SIG-M5 treated with dmso at 0.1 percent for 504 hours (cell line): Measurements from ENCODE around the gene IMPG1.
"Not testable (repeated sequence)": the region's sequence is repeated elsewhere in the genome, so short reads cannot be mapped to it uniquely, and the experiment has no call there.

Experiments used
- DNase-seq: peaks from one replicate; lab custom pipeline; 2025; ENCODE audit not compliant: unreplicated experiment; lab: John Stamatoyannopoulos, UW

IMPG1 gene

DNA sequence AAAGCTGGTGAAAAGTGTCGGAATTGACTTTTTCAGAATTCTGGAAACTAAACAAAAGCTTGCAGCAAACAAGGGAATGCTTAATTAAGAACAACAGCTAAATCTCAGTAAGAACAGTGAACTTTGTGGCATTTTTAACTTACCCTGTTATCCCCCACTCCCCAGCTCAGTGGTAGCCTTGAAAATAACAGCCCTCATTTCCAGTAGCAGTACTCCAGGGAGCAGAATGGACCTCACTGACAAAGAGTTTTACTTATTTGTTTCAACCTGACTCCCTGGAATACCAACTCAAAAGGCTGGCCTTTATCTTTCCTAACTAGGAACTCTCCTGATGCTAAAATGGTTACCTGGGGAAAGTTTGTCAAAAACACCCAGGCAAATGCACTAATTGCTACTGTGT is 108.9 kb downstream of the IMPG1 start:
- no peak for DNase-seq

DNA sequence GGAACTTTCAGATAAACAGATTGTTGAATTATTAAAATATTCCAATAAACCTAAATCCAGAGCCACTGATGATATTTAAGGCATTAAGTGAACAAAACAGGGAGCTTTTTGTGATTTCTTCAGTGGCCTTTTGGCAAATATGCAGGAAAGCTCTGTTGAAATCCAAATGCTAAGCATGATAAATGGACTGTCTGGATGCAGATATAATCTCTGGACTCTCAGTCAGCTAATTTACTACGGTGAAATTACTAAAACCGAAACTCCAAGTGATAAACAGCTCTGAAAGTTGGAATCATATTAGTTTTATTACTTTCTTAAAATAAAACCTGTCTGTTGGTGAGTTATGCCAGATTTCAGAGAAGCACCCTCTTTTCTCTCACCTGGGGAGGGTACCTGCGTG is 120.3 kb downstream of the IMPG1 start:
- no peak for DNase-seq

DNA sequence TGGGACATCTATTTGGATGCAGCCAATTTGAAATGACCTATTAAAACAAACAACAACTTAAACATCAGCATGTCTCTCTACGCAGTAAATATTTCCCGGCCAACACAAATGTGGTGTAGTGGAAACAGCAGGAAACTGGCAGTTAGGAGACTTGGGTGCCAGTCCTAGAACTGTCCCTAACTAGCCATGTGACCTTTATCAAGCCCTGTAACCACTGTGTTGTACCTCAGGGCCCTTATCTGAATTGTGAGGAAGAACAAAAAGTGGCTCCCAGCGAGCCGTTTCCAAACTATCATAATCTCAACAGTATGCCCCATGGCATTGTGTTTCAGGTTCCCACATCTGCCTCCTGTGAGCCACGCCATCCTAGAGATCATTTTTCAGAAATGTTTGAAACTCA is 124.5 kb downstream of the IMPG1 start:
- DNase-seq: no peak

DNA sequence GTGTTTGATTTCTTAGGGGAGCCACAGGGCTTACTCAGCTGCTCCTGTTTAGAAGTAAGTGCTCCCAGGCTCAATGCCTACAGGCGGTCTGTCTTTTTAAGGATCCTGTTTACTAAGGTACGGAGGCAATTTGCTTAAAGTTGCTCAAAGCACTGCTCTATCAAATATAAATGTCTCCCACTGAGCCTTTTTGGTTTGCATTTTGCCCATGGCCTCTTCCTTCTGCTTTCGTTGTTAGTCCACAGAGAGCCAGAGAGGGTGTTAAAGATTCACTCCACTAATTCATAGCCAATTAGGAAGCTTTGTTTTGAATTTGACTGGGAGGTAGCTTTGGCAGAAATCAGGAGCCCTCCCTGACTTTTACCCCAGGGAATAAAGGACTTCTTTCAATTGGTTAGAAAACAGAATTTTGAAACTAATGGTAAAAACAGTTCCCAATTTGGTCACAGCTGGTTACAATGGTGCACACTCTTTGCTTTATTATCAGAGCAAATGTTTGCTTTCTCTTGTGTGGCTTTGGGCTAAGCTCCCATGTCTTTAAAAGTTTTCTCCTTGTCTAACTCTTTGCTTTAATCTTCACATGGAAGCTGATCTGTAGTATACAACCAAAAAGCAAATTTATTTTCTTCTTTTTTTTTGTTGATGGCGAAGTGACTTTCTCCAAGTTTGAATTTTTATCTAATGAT is 126.2 kb downstream of the IMPG1 start:
- no peak for DNase-seq

DNA sequence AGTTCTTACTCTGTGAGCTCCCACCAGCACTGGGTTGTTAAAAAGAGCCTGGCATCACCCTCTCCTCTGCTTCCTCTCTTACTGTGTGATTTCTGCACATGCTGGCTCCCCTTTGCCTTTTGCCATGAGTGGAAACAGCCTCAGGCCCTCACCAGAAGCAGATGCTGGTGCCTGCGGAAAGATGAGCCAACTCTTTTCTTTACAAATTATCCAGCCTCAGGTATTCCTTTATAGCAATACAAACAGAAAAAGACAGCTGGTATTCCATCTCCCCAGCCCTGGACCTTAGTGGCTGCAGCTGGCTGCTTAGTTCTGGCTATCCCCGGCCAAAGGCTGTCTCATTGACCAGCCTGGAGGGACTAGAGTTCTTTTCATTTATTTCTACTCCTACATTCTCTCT is 129.1 kb downstream of the IMPG1 start:
- DNase-seq: no peak

DNA sequence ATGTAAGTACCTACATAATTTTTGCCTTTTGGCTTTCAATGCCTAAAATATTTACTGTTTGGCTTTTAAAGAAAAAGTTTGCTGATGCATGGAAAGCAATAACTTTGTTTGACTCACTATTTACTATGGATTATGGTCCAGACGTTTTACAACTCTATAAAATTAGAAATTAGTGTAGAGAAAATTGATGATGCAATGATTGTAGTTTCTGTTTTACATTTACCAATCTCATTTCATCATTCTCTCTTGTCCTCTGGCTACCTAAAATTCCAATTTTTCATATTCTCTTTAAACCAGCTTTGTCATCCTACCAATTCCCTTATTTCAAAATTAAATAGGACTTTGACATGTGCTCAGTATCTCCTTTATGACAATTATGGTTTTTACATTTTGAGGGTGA is 131.0 kb downstream of the IMPG1 start:
- DNase-seq: no peak

DNA sequence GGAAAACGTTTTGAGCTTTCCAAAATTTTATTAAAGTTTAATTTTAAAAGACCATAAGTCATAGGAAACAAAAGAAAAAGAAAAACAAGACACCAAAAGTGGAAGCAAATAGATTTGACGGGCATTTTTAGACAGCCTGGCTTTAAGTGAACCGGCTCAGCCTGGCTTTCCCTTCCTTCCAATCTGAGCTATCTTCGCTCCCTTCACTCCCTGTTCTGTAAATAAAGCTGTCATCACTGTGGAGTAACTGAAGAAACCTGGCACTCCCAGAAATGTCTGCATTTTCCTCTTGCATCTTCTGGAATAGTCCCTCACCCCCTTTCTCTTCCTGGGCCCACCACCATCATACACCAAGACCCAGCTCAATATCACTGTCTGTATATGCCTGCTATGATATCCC is 131.9 kb downstream of the IMPG1 start:
- DNase-seq: no peak

DNA sequence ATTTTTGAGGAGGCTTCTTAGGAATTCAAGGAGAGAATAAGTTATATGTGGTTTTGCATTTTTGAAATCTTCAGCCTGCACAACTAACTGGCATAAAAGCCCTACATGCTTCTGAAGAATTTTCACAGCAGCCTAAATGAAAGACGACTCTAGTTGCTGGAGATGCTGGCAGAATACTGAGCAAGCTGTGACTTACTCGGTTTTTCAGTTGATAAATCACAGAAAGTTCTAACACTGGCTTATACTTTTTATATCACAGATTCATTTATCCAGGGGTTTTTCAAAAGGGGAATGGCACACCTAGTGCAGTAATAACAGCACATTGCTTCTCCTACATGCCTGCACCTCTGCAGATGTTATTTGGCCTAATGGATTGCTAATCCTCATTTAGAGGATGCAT is 134.6 kb downstream of the IMPG1 start:
- no peak for DNase-seq

DNA sequence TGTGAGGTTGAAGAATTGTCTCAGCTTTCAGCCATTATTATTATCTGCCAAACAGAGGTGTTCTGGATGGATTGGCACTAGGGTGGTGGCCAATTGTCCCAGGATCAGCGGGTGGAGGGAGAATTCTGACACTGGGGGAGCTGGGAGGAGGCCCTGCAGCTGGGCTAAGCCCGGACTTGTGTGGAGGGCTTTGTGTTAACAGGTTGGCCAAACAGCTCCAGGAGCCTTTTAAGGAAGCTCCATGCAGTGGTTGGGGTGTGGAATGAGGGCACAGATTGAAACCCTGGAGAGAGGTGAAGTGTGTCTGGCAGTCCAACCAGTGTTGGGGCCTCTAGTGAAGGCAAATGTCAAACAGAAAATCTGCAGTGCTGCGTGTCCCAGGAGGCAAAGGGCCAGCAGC is 135.8 kb downstream of the IMPG1 start:
- no peak for DNase-seq

DNA sequence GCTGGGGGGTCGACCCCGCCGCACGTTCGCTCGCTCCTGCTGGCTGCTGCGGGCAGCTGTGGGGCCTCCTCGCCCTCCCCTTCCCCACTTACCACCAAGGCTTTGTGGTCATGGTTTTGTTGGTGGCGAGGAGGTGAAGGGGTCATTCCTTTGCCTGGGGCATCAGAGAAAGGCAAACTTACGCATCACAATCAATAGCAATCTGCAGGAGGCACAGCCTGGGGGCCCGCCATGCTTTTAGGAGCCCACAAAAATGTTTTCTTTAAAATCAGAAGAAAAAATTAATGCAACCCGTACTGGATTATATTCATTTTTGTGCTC is 137.0 kb downstream of the IMPG1 start:
- DNase-seq: no peak

DNA sequence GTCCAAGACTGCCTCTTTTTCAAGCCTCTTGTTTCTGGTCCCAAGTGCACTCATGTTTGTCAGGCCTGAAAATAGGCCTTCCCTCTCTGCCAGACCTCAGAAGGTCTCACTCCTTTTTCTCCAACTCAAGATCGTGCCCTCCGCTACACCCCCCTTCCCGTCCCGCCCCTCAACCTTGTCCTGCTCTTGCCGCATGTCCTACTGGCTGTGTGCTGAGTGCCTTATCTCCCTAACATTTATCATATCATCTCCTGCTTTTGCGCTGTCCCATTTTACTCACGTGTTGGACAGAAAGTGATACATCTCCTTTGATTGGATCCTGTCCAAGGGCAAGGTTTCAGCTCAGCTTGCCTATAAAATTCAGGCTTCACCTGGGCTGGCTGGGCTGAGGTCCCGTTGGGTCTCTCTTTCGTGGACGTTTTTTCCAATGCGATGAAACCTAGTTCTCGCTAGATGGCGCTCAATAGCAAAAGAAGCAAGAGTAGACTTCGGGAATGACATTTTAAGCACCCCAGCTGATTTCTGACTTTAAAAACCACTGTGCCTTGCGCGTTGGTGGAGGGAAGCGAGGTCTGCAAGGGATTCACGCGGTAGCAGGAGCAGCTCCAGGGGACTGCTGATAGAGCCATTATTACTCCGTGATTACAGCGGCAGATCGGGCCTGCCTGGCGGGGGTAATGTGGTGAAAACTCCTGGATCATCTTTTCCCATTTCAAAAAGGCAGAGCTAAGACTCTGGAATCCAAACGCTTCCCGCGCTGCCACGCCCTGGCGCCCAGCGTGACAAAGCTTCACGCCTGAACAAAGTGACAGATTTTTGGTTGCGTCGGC is 137.6 kb downstream of the IMPG1 start:
- peak; percentile 78 for DNase-seq

DNA sequence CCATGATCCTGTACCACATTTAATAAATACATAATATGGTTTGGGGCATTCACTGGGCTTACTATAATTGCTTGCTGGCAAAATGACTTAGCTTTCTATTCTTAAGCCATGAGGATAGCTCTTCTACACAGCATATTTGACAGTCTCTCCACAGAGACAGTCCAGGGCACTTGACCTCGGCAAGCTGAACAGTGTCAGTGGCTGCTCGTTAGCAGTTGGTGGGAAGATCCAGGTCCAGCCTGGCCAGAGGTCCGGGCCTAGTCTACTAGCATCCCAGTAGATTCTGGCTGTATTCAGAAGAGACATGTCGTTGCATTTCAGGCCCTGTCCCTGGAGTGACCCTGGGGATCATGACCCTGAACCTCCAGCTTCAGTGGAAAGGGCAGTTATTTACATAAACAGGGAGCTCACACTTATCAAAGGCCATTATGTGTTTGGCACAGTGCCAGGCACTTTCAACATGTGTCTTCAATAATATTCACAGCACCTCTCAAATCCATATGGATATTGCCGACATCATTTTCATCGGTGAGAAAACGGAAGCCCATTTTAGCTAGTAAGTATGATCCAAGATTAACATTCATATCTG is 139.0 kb downstream of the IMPG1 start:
- DNase-seq: no peak

DNA sequence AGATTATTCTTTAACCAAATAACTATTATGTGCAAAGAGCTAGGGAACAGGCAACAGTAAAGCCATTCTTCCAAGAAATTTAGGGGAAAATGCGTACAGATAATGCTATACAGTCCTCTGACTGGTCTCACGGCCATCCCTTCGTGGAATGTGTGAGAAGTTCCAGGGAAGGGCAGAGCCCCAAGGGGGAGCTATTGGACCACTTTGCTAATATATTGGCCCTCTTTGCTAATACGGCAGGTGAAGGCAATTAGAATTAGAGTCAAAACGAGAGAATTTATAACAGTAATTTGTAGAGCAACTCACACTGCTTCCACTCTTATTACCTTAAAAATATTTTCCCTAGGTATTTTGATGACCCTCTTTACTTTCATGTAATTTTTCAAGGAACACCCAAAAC is 140.4 kb downstream of the IMPG1 start:
- DNase-seq: peak; percentile 1

DNA sequence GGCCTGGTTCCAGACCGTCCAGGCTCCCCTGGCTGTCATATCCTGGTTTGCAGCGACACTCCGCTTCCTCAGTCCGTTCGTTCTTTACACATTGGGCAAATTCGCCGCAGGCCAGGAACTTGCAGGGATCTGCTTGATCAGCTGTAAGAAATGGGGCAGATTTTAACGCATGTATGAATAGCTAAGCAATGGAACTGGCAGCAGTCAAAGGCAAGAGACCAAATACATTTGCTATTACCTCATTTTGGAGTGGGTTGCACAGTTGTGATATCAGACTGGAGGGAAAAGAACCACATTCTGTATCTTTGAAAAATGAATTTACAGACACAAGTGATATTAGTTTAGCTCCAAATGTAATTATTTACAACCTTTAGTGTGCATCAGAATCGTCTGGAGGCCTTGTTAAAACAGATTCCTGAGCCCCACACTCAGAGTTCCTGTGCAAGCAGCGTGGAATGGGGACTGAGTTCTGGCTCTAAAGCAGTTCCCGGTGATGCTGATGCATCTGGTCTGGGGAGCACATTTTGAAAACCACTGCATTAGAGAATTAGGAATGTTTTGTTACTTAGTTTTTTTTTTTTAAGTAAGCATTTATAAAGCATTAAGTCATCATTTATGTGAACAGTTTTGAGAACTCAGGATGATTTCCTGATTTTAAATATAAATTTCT is 141.3 kb downstream of the IMPG1 start:
- DNase-seq: no peak

DNA sequence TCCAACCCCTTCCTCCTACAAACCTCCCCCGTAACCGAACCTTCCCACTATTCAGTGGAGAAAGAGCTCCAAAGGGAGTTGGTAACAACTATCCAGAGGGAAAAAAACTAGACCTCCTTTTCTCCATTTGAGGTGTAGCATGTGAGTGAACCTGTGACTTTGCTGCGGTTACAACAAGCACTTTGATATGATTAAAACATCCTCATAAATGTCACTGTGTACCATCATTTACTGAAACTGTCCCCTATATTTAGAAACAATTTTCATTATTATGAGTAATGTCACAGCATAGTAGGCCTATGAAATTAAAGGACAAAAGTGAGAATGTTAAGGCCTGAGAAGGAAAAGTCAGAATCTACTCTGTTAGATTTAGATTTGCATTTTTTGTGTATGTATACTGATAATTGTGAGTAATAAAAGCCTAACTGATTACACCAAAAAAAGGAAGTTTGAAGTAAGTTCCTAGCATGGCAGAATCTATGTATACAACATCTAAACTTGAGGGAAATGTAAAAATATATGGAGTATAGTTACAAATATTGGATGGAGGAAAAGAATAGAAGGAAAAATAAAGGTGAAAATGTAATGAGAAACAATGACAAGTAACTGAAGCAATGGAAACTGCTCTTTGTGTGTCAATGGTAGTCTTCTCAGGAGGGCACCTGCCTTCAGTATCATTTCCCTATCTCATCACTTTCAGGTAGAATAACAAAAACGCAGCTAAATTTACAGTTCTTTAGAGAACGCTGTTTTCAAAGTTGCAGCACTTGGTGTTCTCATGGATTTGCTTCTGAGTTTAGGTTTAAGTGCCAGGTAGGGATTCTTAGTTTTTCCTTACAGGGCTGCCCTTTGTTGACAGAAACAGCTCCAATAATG is 145.9 kb downstream of the IMPG1 start:
- DNase-seq: no peak

DNA sequence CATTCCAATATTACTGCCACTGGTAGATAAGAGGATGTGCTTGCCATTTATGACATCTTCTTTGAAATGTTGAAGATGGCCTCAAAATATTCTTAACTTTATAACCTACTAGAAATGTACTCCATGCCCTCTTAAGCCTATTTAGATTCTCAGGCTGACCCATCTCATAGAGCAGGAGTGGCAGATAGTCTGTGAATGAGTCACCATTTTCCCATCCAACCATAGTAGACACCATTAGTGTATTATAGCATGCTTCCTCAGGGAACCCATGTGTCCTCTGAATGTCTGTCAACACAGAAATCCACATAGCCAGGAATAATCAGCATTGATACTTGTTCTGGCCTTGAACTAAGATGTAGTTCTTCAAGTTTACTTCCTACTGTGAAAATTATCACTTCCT is 150.2 kb downstream of the IMPG1 start:
- no peak for DNase-seq

DNA sequence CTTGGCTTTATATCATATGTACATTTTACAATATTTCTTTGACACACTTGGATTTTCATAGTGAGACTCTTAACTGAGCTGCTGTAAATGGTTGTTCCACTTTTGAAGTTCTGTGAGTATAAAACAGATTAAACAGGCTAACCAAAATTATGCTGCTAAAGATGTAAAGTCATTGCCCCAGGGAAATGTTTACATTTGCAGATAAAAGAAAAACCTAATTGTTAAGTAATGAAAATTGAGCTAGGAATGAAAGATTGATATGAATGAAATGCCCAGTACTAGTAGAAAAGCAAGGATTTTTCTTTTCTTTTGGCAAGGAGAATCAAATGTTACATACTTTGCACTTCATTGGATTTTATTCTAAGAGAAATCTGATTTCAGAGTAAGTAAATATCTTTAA is 159.4 kb downstream of the IMPG1 start:
- no peak for DNase-seq

DNA sequence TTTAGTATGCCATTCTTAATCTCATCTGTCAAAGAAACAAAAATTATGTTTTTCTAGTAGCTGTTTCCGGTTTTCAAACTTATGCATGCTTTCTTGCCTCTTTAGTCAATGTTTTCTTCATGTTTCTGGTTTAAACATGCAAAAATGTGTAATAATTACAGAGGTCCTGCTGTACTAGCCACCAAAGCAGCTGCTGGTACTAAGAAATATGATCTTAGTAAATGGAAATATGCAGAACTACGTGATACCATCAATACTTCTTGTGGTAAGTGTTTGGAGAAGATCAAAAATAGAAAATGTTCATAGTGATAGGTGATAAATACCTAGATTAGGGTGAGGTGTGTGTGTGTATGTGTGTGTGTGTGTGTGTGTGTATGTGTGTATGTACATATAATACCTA is 165.0 kb downstream of the IMPG1 start:
- DNase-seq: no peak

DNA sequence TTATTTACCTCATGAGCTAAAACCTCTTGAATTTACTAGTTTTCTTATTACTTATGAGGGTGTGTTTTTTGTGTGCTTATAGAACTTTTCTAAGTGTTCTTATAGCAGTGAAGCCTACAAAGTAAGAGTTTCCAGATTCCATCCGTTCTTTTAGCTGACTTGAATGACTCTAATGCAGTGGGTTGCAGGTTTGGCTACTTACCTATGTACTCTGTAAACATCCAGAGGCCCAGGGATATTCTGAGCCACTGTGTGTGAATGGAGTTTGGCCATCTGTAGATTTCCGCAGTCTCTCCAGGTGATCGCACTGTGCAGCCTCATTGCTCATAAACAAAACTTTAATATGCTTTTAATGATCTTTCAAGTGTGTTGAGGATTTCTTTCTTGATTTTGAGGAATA is 165.6 kb downstream of the IMPG1 start:
- no peak for DNase-seq

DNA sequence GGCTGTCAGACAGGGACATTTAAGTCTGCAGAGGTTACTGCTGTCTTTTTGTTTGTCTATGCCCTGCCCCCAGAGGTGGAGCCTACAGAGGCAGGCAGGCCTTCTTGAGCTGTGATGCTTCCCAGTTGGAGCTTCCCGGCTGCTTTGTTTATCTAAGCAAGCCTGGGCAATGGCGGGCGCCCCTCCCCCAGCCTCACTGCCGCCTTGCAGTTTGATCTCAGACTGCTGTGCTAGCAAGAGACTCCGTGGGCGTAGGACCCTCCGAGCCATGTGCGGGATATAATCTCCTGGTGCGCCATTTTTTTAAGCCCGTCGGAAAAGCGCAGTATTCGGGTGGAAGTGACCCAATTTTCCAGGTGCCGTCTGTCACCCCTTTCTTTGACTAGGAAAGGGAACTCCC is 167.3 kb downstream of the IMPG1 start:
- not testable (repeated sequence) for DNase-seq

DNA sequence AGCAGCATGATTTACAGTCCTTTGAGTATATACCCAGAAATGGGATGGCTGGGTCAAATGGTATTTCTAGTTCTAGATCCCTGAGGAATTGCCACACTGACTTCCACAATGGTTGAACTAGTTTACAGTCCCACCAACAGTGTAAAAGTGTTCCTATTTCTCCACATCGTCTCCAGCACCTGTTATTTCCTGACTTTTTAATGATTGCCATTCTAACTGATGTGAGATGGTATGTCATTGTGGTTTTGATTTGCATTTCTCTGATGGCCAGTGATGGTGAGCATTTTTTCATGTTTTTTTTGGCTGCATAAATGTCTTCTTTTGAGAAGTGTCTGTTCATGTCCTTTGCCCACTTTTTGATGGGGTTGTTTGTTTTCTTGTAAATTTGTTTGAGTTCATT is 172.2 kb downstream of the IMPG1 start:
- not testable (repeated sequence) for DNase-seq
